ENCODE results near the gene TMCC2.

The TMCC2 gene

DNA sequence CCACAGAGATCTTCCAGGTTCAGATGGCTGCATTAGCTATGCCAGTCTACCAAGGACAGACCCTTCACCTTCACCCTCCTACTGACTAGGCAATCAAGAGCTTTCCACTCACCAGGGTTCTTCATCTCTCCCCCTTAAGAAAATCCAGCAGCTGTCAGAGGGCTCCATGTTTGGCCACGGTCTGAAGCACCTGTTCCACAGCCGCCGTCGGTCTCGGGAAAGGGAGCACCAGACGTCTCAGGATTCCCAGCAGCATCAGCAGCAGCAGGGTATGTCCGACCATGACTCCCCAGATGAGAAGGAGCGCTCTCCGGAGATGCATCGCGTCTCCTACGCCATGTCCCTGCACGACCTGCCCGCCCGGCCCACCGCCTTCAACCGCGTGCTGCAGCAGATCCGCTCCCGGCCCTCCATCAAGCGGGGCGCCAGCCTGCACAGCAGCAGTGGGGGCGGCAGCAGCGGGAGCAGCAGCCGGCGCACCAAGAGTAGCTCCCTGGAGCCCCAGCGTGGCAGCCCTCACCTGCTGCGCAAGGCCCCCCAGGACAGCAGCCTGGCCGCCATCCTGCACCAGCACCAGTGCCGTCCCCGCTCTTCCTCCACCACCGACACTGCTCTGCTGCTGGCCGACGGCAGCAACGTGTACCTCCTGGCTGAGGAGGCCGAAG is 13.8 kb downstream of the TMCC2 start:
- FAIRE-seq = no peak

DNA sequence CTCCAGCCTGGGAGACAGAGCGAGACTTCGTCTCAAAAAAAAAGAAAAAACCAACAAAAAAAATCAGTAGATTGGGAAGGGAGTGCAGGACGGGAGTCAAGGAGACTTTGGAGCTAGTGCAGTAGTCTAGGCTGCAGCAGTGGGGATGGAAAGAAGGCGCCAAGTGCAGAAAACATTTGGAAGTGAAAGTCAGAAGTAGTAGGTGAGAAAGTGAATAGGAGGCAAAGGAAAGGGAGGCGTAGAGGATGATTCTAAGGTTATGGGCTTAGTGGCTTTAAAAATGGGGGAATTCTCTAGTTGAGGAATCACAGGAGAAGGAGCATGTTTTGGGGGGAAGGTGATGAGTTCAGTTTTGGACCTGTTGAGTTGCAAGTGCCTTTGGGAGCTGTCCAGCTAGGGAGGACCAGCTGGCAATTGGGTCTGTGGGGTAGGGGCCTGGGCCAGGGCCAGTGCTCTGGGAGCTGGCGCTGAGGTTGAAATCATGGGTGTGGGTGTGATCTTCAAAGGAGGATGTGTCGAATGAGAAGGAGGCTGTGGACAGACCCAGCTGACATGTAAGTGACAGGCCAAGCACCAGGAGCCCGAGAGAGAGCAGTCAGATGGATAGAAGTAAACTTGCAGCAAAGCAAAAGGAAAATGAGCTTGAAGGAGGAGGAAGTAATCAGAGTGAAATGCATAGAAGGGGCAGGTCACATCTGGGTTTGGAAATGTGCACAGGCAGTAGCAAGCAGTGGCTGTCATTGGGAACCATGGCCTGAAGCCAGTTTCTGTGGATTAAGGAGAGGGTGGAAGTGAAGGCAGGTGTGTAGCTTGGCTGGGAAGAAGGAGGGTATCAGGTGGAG is 15.8 kb downstream of the TMCC2 start:
- no peak for FAIRE-seq

DNA sequence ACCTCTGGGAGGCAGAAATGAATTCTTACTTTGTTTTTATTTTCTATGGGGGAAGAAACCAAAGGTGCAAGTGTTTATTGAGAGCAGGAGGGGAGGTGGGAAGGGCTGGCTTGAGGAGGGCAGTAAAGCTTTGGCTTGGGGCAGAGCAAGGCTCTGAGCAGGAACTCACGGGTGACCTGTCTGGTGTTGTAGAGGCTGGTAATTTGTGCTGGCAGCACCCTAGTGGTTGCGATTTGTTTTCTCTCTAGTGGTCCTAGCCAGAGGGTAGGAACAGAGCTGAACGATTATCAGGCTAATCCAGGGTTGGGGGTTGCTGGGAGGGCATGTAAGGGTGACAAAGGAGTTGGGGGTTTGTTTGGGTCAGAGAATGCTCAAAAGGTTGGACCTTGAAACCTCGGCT is 16.6 kb downstream of the TMCC2 start:
- no peak for FAIRE-seq

DNA sequence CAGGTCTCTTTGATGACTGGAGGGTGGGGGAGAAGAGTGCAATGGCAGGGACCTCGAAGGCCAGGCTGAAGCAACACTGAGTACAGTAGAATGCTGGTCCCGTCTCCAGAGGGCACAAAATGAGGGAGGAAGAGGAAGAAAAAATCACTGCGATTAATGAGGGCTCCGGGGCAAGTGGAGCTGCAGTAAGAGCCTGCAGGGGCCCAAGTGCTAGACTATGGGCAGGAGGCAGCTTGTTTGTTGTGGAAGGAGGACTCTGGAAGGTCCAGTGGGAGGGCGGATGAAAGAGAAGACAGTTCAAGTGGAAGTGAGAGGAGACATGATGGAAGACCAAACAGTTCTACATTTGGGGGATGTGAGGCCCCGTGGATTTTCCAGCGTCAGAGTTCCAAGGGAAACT is 17.4 kb downstream of the TMCC2 start:
- FAIRE-seq = no peak

DNA sequence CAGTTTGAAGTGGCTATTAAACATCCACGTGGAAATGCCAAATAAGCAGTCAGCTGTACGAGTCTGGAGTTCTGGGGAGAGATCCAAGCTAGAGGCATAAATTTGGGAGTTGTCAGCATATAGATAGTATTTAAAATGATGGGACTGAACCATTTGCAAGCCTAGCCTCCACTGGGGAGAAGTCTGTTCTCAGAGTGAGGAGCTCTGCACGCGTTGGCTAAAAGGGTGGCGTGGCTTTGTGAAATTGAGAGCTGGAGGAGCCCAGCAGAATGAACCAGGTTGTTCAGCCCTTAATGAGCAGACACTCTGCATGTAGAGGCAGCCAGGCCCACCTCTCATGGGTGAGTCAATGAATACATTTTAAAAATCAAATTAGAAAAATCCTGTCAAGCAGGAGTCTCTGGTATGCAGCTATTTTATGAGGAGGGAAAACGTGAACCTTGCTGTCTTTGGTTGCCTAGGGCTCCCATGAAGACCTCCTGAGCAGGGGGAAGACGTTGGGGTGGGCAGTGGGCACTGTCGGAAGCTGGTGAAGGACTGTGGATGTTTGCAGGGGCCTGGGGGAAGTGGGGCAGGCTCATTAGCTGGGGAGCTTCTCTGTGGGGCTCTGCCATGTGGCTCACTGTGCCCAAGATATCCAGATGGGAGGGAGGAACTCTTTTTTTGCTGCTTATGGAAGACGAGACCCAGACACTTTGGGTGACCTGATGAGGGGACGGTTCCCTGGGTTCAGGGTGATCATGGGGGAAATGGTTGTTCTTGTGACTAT is 18.8 kb downstream of the TMCC2 start:
- no peak for FAIRE-seq

DNA sequence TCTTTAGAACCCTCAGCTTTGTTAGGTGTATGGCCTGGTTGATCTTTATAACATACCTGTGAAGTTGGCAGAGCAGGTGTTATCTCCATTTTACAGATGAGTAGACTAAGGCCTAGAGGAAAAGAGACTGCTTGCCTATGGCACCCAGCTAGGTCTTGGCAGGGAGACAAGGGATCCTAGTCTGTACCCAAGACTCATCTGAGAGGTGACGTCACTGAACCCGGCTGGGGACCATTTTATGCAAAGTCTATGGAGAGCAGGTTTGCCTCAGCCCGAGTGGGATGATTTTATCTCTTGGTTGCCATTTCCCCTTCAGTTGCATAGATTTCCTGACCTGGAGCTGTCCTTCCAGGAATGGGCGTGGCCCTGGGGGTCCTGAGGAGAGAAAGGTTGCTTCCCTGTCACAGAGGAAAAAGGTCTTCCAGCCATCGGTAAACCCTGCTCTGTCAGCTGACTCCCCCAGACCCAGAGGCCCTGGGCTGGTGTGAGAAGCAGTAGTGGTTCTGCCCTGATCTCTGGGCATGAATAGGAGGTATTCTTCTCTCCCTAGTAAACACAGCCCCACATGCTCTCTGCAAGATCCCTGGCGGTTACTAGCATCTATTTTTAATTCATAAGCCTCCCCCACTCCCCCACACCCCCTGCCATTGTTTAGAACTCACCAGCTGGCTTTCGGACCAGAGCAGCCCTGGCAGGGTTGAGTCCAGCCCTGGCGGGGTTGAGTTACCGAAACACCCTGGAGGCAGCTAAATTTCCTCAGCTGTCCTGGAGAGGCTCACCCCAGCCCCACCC is 19.6 kb downstream of the TMCC2 start:
- FAIRE-seq = no peak

DNA sequence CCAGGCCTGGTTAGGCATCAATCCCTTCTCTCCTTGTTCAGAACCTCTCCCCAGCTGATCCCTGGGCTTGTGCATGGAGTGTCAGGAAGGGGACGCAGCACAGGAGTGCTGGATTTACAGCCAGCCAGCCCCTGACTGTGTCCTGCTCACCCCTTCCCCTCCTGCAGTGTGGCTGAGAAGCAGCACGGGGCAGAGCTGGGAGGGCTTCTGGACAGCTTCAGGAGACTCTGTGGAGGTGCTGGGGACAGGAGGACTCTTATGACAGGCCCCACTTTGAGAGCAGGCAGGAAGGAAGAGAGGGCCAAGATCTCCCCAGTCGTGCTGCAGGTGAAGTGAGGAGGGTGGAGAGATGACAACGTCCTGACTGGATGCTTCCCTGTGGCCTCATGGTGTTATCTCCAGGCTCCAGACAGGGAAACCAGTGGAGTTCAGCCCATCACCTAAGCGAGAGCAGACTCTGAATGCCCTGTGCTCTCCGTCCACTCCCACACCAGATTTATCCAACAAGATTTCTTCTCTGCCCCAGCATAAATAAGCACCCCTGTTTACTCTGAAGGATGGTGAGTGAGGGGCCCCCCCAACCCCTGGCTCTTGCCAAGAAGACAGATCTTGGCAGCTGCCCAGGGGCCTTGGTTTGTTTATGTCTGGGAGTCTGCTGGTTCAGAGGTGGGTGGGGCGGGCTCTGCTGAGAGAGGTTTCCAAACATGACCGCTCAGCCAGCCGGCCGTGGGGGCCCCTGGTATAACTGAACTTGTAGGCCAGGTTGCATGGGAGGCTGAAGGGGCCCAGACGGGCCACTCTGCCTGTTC is 21.3 kb downstream of the TMCC2 start:
- FAIRE-seq = no peak

DNA sequence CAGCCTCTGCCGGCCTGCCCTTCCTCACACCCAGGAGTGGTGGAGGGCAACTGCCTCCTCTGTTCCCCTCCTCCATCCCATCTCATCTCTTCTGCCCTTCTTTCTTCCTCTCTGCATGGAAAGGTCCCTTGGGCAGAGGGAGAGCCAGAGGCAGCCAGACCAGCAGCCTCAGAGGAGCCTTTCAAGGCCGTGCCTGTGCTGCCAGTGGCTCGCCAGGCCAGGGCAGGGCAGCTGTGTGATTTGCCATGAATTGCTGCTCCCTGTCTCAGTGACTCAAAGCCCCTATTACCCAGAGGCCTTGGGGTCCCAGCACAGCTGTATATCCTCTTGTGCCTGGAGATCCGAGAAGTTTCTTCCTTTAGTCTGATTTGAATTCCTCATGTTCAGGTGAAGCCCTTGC is 21.9 kb downstream of the TMCC2 start:
- FAIRE-seq = no peak

DNA sequence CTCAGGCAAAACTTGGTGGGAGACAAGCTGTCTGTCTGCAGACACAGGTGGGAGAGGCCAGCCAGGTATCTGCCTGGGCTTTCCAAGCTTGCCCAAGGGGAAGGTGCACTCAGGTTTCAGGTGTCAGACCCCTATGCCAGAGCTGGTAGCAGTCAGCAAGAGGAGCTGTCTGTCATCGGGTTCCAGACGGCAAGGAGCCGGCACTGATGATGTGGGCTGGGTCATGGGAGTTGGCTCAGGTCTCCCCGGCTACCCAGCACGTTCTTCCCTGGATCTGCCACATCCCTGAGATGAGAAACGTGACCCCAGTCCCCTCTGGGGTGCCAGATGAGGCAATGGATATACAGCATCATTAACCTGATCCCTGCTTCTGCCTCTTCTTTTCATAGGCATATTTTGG is 23.0 kb downstream of the TMCC2 start:
- FAIRE-seq = no peak

DNA sequence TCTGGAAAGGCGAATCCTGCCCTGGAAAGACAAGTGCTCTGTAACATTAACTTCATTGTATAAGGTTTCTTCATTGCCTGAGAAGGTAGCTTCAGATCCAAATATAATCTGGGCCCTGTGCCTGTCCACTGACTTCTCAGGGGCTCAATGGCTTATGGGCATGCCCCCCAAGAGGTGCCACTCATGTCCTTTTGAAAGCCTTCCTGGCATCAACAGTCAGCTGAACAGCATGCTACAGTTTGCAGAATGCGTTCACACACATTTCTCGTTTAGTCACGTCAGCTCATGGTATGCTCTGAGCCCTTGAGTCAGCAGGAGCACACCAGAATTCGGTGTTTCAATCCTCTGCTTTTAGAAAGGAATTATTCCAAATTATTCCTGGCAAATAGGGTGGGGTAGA is 23.8 kb downstream of the TMCC2 start:
- no peak for FAIRE-seq

DNA sequence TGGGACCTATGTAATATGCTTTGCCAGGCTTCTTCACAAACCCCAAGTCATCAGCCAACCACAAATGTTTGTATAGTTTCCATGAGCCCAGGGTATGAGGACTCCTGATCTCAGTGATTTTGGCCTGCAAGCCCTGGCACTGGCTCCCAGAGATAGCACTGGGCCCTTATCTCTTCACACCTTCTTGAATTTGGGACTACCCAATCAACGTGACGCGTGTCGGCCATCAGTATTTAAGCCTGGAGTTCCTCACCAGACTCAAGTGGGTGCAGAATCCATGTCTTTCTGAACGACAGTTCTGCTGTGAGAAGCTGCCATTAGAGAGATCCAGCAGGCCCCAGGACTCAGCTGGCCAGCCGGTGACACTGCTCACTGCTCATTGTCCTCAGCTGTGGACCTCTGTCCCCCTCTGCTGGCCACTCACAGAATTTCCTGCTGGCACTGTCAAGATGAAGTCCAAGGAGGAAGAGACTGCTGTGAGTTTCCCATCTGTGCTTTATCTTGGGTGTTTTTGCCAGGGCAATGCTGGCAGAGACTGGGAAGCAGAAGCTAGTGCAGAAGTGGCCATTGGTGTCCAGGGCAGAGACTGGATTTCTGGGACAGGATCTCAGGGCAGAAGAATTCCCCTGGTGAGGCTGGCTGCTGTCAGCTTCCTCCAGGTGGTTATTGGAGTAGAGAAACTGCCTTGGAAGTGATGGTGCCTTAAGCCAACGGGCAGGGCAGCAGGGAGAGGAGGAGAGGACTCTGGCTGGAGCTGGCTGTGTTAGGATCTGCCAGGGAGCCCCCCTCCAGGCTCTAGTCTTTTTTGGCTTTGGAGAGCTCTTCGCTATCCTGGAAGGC is 28.4 kb downstream of the TMCC2 start:
- no peak for FAIRE-seq

DNA sequence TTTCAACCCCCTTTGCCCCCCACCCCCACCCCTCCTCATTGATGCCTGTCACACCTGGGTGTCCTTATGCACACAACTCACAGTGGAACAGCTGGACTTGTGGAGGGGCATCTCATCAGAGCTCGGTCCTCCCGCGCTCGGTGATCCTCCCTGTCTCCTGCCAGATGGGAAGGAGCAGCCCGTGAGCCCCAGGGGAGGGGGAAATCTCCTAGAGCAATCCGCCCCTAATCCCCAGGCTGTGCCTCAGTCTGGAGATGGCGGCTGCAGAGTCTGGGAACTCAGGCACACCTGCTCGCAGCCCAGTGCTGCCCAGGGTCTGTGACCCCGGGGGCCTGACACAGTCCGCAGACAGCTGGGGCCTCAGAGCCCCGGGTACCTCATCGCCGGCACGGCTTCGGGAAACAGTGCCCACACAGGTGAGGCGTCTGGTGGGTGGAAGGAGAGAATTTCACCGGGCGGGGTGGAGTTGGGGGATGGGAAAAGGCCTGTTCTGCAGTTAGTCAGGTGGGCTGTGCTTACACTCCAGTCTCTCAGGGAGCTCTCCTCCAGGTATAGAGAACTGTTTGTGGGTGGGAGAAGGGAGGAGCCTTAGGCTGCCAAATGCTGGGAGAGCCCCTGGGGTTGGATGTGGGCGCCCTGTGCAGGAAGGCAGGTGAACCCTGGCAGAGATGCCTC is 29.3 kb downstream of the TMCC2 start:
- no peak for FAIRE-seq

DNA sequence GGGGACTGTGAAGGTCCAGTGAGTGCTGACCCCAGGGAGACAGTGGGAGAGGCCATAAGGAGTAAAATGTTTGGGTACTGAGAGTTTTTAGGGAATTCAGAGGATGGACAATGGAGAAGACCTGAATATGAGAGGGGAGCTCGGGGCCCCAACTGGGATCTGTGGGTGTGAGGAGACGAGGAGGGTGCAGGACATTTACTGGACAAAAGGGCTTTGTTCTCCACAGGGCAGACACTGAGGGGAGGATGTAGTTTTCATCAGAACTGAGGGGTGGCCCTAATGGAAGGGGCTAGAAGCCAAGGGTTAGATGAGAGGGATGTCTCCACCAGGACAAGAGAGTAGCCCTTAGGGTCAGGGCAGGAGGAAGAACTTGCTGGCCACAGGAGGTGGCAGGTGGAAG is 30.0 kb downstream of the TMCC2 start:
- no peak for FAIRE-seq

DNA sequence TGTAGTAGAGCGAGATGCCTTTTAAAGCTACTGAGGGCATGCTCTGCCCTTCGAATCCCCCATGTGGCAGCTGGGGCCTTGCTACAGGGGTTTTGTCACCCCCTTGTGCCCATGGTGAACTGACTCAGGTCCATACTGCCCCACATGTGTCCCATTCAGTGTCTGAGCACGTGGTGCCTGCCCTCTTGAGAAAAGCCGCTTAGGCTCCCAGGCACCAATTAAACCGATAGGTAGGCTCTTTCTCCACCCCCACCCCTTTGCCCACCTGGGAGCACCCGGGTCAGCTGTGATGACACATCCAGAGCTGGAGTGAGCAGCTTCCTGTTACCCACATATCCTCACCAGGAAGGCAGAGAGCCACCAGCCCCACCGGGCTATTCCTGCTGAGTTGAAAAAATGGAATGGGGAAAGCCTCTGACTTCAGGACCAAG is 30.5 kb downstream of the TMCC2 start:
- no peak for FAIRE-seq

DNA sequence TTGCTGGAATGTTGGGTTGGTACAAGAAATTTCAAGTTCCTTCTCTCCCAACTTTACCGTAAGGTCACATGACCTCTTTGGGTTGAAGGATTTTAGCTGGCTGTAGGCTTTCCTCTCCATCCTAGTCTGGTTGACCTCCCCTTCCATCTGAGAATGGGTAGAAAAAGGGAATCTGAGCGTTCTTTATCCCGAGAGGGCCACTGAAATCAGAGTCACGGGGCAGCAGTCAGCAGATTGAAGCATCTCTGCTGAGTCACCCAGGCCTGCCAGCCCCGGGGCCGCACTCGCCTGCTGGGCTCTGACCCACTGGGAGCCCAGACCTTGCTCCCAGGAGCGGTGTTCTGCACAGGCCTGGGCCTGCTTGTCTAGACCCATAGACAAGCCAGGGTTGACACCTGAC is 31.0 kb downstream of the TMCC2 start:
- no peak for FAIRE-seq

DNA sequence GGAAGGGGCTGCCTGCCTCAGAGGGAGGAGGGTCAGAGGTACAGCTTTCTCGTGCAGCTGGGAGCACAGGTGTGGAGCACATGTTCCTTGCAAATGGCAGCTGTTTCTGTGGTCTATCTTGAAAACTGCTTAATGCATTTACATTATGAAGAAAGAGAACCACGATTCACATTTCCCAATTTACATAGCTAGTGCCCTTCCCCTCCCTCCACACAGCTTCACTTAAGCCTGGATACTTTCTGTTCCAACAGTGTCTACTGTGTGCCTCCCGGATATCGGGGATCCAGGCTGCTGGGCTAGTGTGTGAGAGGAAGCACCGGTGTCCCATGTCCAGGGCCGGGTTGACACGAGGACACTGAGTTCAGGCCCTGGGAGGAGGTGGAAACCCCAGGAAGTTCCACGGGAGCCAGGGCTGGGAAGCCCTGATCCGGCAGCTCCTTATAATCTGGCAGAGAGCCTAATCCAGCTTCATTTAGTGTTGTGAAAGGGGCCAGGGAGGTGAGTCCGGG is 31.6 kb downstream of the TMCC2 start:
- no peak for FAIRE-seq

DNA sequence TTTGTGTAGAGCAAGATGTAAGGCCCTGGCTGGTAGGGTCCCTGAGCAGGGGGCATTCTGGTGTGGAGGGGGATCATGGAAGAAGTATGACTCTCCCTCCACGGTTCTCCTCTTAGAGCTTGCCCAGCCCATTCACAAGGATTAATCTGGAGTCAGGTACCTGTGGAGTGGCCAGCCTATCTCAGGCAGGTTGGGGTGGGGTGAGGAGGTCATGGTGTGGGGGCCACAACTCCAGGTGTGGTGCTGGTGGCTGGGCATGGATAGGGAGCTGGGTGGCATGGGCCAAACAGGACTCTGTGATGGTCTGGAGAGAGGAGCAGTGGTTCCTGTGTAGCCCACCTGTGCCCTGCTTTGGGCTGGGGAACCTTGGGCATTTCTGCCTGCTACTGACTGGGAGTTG is 32.3 kb downstream of the TMCC2 start:
- FAIRE-seq = no peak

DNA sequence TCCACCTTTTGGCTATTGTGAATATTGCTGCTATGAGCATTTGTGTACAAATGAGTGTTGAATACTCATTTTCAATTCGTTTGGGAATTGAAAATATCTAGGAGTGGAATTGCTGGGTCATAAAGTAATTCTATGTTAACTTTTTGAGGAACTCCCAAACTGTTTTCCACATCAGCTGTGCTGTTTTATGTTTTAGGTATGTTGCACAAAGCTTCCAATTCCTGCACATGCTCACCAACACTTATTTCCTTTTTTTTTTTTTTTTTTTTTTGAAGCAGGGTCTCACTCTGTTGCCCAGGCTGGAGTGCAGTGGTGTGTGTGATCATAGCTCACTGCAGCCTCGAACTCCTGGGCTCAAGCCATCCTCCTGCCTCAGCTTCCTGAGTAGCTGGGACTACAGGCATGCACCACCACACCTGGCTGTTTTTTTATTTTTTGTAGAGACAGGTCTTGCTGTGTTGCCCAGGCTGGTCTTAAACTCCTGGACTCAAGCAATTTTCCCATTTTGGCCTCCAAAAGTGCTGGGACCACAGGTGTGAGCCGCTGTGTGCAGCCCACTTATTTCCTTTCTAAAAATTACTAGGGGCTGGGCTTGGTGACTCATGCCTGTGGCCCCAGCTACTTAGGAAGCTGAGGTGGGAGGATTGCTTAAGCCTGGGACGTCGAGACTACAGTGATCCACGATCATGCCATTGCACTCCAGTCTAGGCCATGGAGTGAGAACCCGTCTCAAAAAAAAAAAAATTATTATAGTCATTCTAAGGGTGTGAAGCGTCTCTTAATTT is 33.4 kb downstream of the TMCC2 start:
- no peak for FAIRE-seq

DNA sequence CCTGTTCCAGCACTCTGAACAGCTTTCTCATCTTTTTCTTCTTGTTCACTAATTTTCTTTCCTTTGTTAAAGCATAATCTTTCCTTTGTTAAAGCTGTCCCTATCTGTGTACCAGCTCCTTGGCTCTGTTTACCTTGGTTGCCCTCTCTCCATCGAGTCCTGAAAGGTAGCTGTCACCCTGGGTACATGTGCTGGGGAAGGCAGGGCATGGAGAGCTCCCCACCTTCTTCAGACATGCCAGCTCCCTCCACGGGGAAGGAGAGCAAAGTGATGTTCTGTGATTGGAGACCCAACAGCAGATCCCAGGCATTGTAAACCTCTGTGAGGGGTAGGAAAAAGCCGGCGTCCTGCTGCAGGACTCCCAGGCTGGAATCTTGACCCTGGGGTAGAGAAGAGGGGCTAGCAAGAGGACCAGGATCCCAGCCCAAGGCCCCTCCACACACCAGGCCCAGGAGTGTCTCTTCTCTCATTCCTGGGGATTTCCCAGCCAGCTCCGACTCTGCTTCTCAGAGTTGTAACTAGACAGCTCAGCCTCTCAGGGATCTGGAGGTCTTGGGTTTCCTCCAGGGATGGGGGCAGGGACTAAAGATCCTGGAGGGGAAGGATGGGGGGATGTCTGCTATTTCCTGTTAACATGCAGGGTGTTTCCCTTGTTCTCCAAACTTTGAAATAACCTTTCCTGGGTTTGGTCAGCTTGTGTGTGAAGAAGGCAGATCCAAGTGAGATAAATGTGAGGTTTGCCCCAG is 34.4 kb downstream of the TMCC2 start:
- FAIRE-seq = no peak
